Adrenal gland (tissue), 12 donors: ENCODE measurements around the gene EPHA6. TPM values are rescaled to one million over a fixed set of nuclear protein-coding genes. Genes with fewer than 3 reads are reported as not detected.

Source experiments
- DNase-seq, 7 donors: peaks; one replicate each; pipeline ENCODE4 v3.0.0-alpha.2; 2019 to 2020
- H3K27ac ChIP-seq, 5 donors: fragments of 200-600 bp; sonication (generic) in 4 of 5; 1 replicate in 3 of 5; 2 replicates in 2 of 5; pipeline versions ENCODE4 v1.5.1 to v1.8.0; 2016 to 2020; ENCODE audit warnings: mild to moderate bottlenecking in 1 of 5
- H3K27me3 ChIP-seq: fragments of 200-600 bp; 2 replicates; pipeline ENCODE4 v1.8.0; 2021
- H3K36me3 ChIP-seq, 2 donors: fragments of 200-600 bp; replicated peaks in 1 of 2; 1 replicate in 1 of 2; 2 replicates in 1 of 2; pipeline versions ENCODE4 v1.5.1 to v1.8.0; 2018 to 2022
- H3K4me1 ChIP-seq, 2 donors: fragments of 200-600 bp; replicated peaks in 1 of 2; 1 replicate in 1 of 2; 2 replicates in 1 of 2; pipeline versions ENCODE4 v1.5.1 to v1.8.0; 2018 to 2021
- H3K4me3 ChIP-seq, 4 donors: fragments of 200-600 bp; sonication (generic) in 3 of 4; one replicate each; pipeline ENCODE4 v1.5.1; 2016 to 2018
- H3K9me3 ChIP-seq, 3 donors: fragments of 200-600 bp; sonication (generic) in 1 of 3; replicated peaks in 1 of 3; 1 replicate in 2 of 3; 2 replicates in 1 of 3; pipeline versions ENCODE4 v1.5.1 to v1.8.0; 2016 to 2021
- CTCF ChIP-seq, 6 experiments: fragments of 450-650 bp in 4 of 6; fragments of 200-600 bp in 2 of 6; sonication (generic) in 1 of 6; IDR thresholded peaks; 1 replicate in 5 of 6; 2 replicates in 1 of 6; pipeline versions ENCODE4 v1.5.1 to v1.8.0; 2016 to 2021; ENCODE audit warnings: antibody characterized with exemption in 6 of 6, mild to moderate bottlenecking in 2 of 6, moderate library complexity in 1 of 6
- POLR2A ChIP-seq, 2 donors: fragments of 450-650 bp; IDR thresholded peaks; one replicate each; pipeline ENCODE4 v1.6.1; 2017; ENCODE audit warnings: antibody characterized with exemption in 2 of 2, mild to moderate bottlenecking in 2 of 2, moderate library complexity in 1 of 2
- WGBS, 4 donors: extraction: QIAGEN DNeasy Blood & Tissue Kit in 2 of 4; methylation state at CpG; one replicate each; pipeline versions ENCODE4 v1.1.5 to v1.1.7; 2013 to 2017; 5-methylcytosine and 5-hydroxymethylcytosine counted together
- intact Hi-C, 2 donors: fragments of 100-400 bp; cut with DNase I; formaldehyde crosslinking; loops; one replicate each; pipeline versions ENCODE4 v1.14.1 to v1.15.0; 2022 to 2023
- polyA plus RNA-seq, 3 donors: library from polyadenylated mRNA; stranded (reverse); fragments of 200-250 nt in 2 of 3; fragments of 350-450 nt in 1 of 3; fragmentation: Illumina TruSeq in 1 of 3; extraction: RNeasy Lipid Tissue Mini Kit (QIAGEN cat#74804) in 1 of 3; gene quantifications; one replicate each; pipeline ENCODE4 v1.2.3, GENCODE V29; 2013 to 2014
- total RNA-seq, 9 donors: library from RNA; depleted of rRNA in 4 of 9; stranded (reverse); fragments of >200 nt in 4 of 9; fragments of 120-200 nt in 1 of 9; fragmentation: NEBNext Ultra II Directional in 1 of 9; extraction: Animal tissue kit (Norgen Biotek cat#: 25700) in 1 of 9; gene quantifications; one replicate each; pipeline versions ENCODE4 v1.1.0 to v1.2.4, GENCODE V29; 2013 to 2023
- donor health status: healthy with polysubstance abuse.
- donor health status: Bipolar disorder and iron deficiency.
- donor health status: DM: yes; HTN: yes; CAD: no.
- donor health status: DM: no; HTN: no; CAD: no.
- donor health status: DM: no; HTN: no; CAD: no.
- donor health status: DM: yes; HTN: yes; CAD: no.

EPHA6 gene
- total and polyA plus RNA-seq, 12 donors = 0.07 to 2.1 (median 0.07) TPM; not detected in 9

GRCh38 chr3:97425002-97425401 is 610.6 kb downstream of the EPHA6 start:
- H3K4me3 ChIP-seq = no peak overlapping the region
- no peak for TF ChIP-seq POLR2A (IDR thresholded peaks at IDR 0.05)
- TF ChIP-seq CTCF (IDR thresholded peaks at IDR 0.05) = no peak
- no peak for DNase-seq
- no peak overlapping the region for H3K27ac ChIP-seq
- no peaks in the 10 kb centered on the region for H3K4me1 ChIP-seq
- WGBS, 4 donors = 79 to 96% (median 91%) methylated on average over 4 to 6 of the region's 6 CpGs
- H3K9me3 ChIP-seq = no peaks in the 10 kb centered on the region
- intact Hi-C loops = no loop called here
- H3K36me3 ChIP-seq = no peaks in the 10 kb centered on the region
- H3K27me3 ChIP-seq = no peaks in the 10 kb centered on the region

- TF ChIP-seq CTCF (IDR thresholded peaks at IDR 0.05) (no peak), POLR2A (IDR thresholded peaks at IDR 0.05) (no peak)
Measured at GRCh38 chr3:97430601-97431000, 616.2 kb downstream of the EPHA6 start.

GRCh38 chr3:97432914-97433313 is 618.5 kb downstream of the EPHA6 start:
- H3K27me3 ChIP-seq = no peaks in the 10 kb centered on the region
- H3K9me3 ChIP-seq = peaks cover 0 to 3% (median 0%) of the 10 kb centered on the region in 3 donors
- H3K36me3 ChIP-seq = no peaks in the 10 kb centered on the region
- no peaks in the 10 kb centered on the region for H3K4me1 ChIP-seq
- no peak for DNase-seq
- H3K27ac ChIP-seq = no peak overlapping the region
- TF ChIP-seq CTCF (IDR thresholded peaks at IDR 0.05) (no peak), POLR2A (IDR thresholded peaks at IDR 0.05) (no peak)
- H3K4me3 ChIP-seq = no peak overlapping the region
- intact Hi-C loops = no loop called here
- WGBS, 4 donors = 67 to 78% (median 73%) methylated on average over 2 of the region's 2 CpGs

More at GRCh38 chr3:97430601-97431000, 616.2 kb downstream of the EPHA6 start:
- intact Hi-C loops = no loop called here
- Histone ChIP-seq H3K36me3 (no peaks in the 10 kb centered on the region), H3K4me1 (no peaks in the 10 kb centered on the region), H3K27ac (no peak overlapping the region), H3K4me3 (no peak overlapping the region), H3K9me3 (no peaks in the 10 kb centered on the region), H3K27me3 (no peaks in the 10 kb centered on the region)
- WGBS, 4 donors = 48 to 58% (median 56%) methylated on average over 2 of the region's 2 CpGs
- no peak for DNase-seq

- Histone ChIP-seq H3K36me3 (no peaks in the 10 kb centered on the region), H3K4me3 (no peak overlapping the region), H3K27me3 (no peaks in the 10 kb centered on the region), H3K27ac (no peak overlapping the region), H3K9me3 (peaks cover 0 to 4% (median 0%) of the 10 kb centered on the region in 3 donors), H3K4me1 (no peaks in the 10 kb centered on the region)
- WGBS, 4 donors = 58 to 77% (median 63%) methylated on average over 1 of the region's 1 CpG
- TF ChIP-seq POLR2A (IDR thresholded peaks at IDR 0.05) = no peak
- no peak for TF ChIP-seq CTCF (IDR thresholded peaks at IDR 0.05)
- intact Hi-C loops = no loop called here
- DNase-seq = no peak
Measured at GRCh38 chr3:97438131-97438530, 623.7 kb downstream of the EPHA6 start.
